NB4 (cell line): ENCODE measurements around the gene LIN37.

ENCODE experiments used
- DNase-seq: peaks from one replicate; pipeline ENCODE4 v3.0.0; 2010; ENCODE audit warnings: low read depth
- H3K4me3 ChIP-seq: one replicate; pipeline ENCODE4 v1.5.1; 2011; ENCODE audit warnings: mild to moderate bottlenecking, low read depth, low read length, moderate library complexity
- CTCF ChIP-seq: IDR thresholded peaks from one replicate; pipeline ENCODE4 v1.5.1; 2012; ENCODE audit warnings: low read depth, low read length
- MAX ChIP-seq: IDR thresholded peaks from 2 replicates; pipeline ENCODE4 v1.6.1; 2011; ENCODE audit warnings: low read depth, low read length
- MYC ChIP-seq: IDR thresholded peaks from 2 replicates; pipeline ENCODE4 v1.6.1; 2011; ENCODE audit warnings: low read depth, low read length
- POLR2A ChIP-seq: IDR thresholded peaks from 2 replicates; pipeline ENCODE4 v1.6.1; 2011; ENCODE audit warnings: mild to moderate bottlenecking; ENCODE audit not compliant: insufficient read length; ENCODE audit errors: extremely low read depth

Gene LIN37

GRCh38 chr19:35733180-35734125 lies 14.9 kb upstream of the LIN37 start:
- DNase-seq: no peak
- TF ChIP-seq CTCF (no peak), MYC (no peak), POLR2A (no peak), MAX (no peak)
- no peak overlapping the region for H3K4me3 ChIP-seq

- no peak for DNase-seq
- no peak overlapping the region for H3K4me3 ChIP-seq
- TF ChIP-seq MYC: no peak
- no peak for TF ChIP-seq CTCF
Measured at GRCh38 chr19:35734273-35734672, 14.1 kb upstream of the LIN37 start.

GRCh38 chr19:35734889-35735288 lies 13.5 kb upstream of the LIN37 start:
- TF ChIP-seq POLR2A (no peak), CTCF (no peak), MYC (no peak), MAX (no peak)
- no peak for DNase-seq
- H3K4me3 ChIP-seq: no peak overlapping the region

- DNase-seq: no peak
- H3K4me3 ChIP-seq: no peak overlapping the region
- TF ChIP-seq MYC (no peak), MAX (no peak), CTCF (no peak), POLR2A (no peak)
Measured at GRCh38 chr19:35736913-35737886, 11.2 kb upstream of the LIN37 start.

GRCh38 chr19:35738021-35738886 lies 10.1 kb upstream of the LIN37 start:
- H3K4me3 ChIP-seq: no peak overlapping the region
- no peak for DNase-seq
- no peak for TF ChIP-seq CTCF
- TF ChIP-seq MAX: no peak
- TF ChIP-seq MYC: no peak
- TF ChIP-seq POLR2A: no peak
